ENCODE data around the gene WDR93. TPM values are rescaled to one million over a fixed set of nuclear protein-coding genes. Genes with fewer than 3 reads are reported as not detected.

Gene WDR93
- total and polyA plus RNA-seq, 2 of the 4 experiments (the other 2 are of a cell fraction) = not detected

- Histone ChIP-seq H4K5ac (ENCODE audit: low read depth, low read length) (no peak overlapping the region), H3K27ac (ENCODE audit: insufficient read depth, low read length) (no peak overlapping the region), H3K9me1 (ENCODE audit: insufficient read depth, low read length) (peaks cover 19% of the 10 kb centered on the region), H3K9ac (ENCODE audit: low read depth, low read length) (no peak overlapping the region), H2BK5ac (ENCODE audit: low read depth, low read length, poor library complexity, severe bottlenecking) (no peak overlapping the region), H4K91ac (ENCODE audit: insufficient read depth, low read depth, low read length) (no peak overlapping the region), H3K9me3 (ENCODE audit: control insufficient read depth, insufficient read depth, low read length) (no peaks in the 10 kb centered on the region), H2BK120ac (ENCODE audit: low read depth, low read length) (no peak overlapping the region), H3K27me3 (ENCODE audit: control insufficient read depth, insufficient read depth, low read length) (no peaks in the 10 kb centered on the region), H3K79me1 (ENCODE audit: low read depth in 1 of 2, low read length in 2 of 2) (peaks cover 0 to 11% of the 10 kb centered on the region in 2 experiments; a peak in 2 of 4 replicates), H3K4ac (ENCODE audit: low read depth, low read length) (no peak overlapping the region), H4K20me1 (ENCODE audit: insufficient read depth, low read length) (no peaks in the 10 kb centered on the region), H3K4me1 (ENCODE audit: control insufficient read depth, insufficient read depth, low read length) (peaks cover 16% of the 10 kb centered on the region), H3K14ac (replicated peaks; ENCODE audit: low read depth, low read length) (no peak overlapping the region), H3K56ac (ENCODE audit: extremely low read depth, insufficient read depth, low read length) (no peak overlapping the region), H2BK20ac (ENCODE audit: low read depth, low read length) (no peak overlapping the region), H2AFZ (replicated peaks; ENCODE audit: low read length, poor library complexity) (no peak overlapping the region), H2AK9ac (replicated peaks; ENCODE audit: low read depth, low read length, poor library complexity) (no peak overlapping the region), H3K4me2 (ENCODE audit: low read depth, low read length) (no peak overlapping the region), H2AK5ac (ENCODE audit: low read depth, low read length) (no peak overlapping the region), H3K18ac (ENCODE audit: low read depth, low read length) (no peak overlapping the region), H4K8ac (ENCODE audit: low read depth in 2 of 2, low read length in 2 of 2) (no peak overlapping the region), H3K23ac (ENCODE audit: low read depth, low read length) (no peak overlapping the region), H2BK15ac (ENCODE audit: low read depth, low read length) (no peak overlapping the region), H3K36me3 (ENCODE audit: control insufficient read depth, insufficient read depth, low read length) (no peaks in the 10 kb centered on the region), H3K4me3 (ENCODE audit: insufficient read depth, low read depth, low read length) (no peak overlapping the region)
- no TSS peak for BruUV-seq (replicated peaks)
- TF ChIP-seq CTCF (conservative IDR thresholded peaks at IDR 0.05; ENCODE audit: low read depth, low read length) = no peak
- no peak for TF ChIP-seq FOS (IDR thresholded peaks at IDR 0.05; ENCODE audit: low read depth, low read length)
- no peak for TF ChIP-seq MAZ (IDR thresholded peaks at IDR 0.05; ENCODE audit: borderline replicate concordance, low read depth, low read length)
- TF ChIP-seq MAFK (IDR thresholded peaks at IDR 0.05; ENCODE audit: low read depth, low read length) = no peak
- no peak for TF ChIP-seq CEBPB (IDR thresholded peaks at IDR 0.05; ENCODE audit: low read depth, low read length)
- no peak for TF ChIP-seq MXI1 (IDR thresholded peaks at IDR 0.05; ENCODE audit: borderline replicate concordance, low read depth, low read length)
- no peak for TF ChIP-seq ELK1 (IDR thresholded peaks at IDR 0.05; ENCODE audit: borderline replicate concordance, low read depth, low read length)
- no peak for TF ChIP-seq USF2 (IDR thresholded peaks at IDR 0.05; ENCODE audit: low read depth, low read length)
- TF ChIP-seq RAD21 (IDR thresholded peaks at IDR 0.05; ENCODE audit: low read length) = no peak
- TF ChIP-seq CHD1 (IDR thresholded peaks at IDR 0.05; ENCODE audit: low read depth, low read length) = no peak
- TF ChIP-seq NFE2L2 (IDR thresholded peaks at IDR 0.05; ENCODE audit: low read depth, low read length) = no peak
- TF ChIP-seq POLR2A (IDR thresholded peaks at IDR 0.05; ENCODE audit: low read depth, low read length) = no peak
- no peak for TF ChIP-seq BHLHE40 (IDR thresholded peaks at IDR 0.05; ENCODE audit: low read depth, low read length)
- no peak for TF ChIP-seq SMC3 (IDR thresholded peaks at IDR 0.05; ENCODE audit: low read depth, low read length)
- no peak for TF ChIP-seq RFX5 (IDR thresholded peaks at IDR 0.05; ENCODE audit: low read depth, low read length)
- no peak for TF ChIP-seq RCOR1 (IDR thresholded peaks at IDR 0.05; ENCODE audit: insufficient replicate concordance, low read length)
- ATAC-seq (ENCODE audit: low read depth) (no peak), DNase-seq (no peak)
- dilution Hi-C loops (cut with HindIII; ENCODE audit: low sequenced_read_pairs, unreplicated experiment) (no loop called here), in situ Hi-C loops (cut with MboI; ENCODE audit: low sequenced_read_pairs) (no loop called here), intact Hi-C loops (cut with micrococcal nuclease) (no loop called here)
- ChIA-PET CTCF (no interaction called here), POLR2A (ENCODE audit: unreplicated experiment) (no interaction called here)
- no CpG with 5 or more reads among the region's 2 CpGs for WGBS, 2 experiments (ENCODE audit: extremely low coverage in 2 of 2, insufficient read length in 1 of 2)
These were observed 30.1 kb upstream of the WDR93 start for GRCh38 chr15:89660556-89660955.

All from IMR-90 (cell line).